A172 (cell line): ENCODE results near the gene KAZALD1. TPM values are rescaled to one million over a fixed set of nuclear protein-coding genes. Genes with fewer than 3 reads are reported as not detected.
"Not testable (repeated sequence)": the region's sequence is repeated elsewhere in the genome, so short reads cannot be mapped to it uniquely, and the experiment has no call there.

Source experiments
- DNase-seq: peaks from one replicate; pipeline ENCODE4 v3.0.0-alpha.2; 2015; ENCODE audit warnings: low spot score
- total RNA-seq: library from RNA; depleted of rRNA; stranded (reverse); fragments of >200 nt; shearing (Covaris generic); gene quantifications from 2 replicates; pipeline ENCODE4 v1.2.3, GENCODE V29; 2014

The KAZALD1 gene
- total RNA-seq, 1 experiment from 2014 or later = 25.0 TPM

DNA sequence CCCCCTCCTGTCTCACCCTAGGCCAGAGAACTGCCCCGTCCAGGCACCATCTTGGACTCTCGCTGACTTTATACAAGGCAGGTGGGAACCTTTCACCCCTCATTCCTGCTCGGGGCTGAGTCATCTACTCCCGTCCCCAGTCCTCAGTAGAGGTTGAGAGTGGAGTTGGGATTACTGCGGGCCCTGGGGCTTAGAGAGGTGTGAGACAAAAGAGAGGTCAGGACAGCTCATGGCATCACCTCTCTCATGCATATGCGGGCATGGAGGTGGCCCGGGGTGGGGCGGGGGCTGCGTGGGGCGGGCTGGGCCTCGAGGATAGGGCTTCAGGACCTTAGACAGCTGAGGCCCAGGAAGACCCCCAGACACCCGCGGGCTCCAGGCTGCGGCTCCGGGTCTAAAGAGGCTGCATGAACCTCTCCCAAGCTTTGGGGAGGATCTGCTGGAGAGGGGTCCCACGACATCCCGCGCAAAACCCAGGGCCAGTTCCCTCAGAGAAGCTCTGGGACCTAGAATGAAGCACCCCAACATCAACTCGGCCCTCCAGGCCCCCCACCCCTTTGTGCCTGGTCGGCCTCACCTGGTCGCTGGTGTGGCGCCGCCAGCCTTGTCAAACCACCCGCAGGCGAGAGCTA is 31.2 kb upstream of the KAZALD1 start:
- DNase-seq = no peak

DNA sequence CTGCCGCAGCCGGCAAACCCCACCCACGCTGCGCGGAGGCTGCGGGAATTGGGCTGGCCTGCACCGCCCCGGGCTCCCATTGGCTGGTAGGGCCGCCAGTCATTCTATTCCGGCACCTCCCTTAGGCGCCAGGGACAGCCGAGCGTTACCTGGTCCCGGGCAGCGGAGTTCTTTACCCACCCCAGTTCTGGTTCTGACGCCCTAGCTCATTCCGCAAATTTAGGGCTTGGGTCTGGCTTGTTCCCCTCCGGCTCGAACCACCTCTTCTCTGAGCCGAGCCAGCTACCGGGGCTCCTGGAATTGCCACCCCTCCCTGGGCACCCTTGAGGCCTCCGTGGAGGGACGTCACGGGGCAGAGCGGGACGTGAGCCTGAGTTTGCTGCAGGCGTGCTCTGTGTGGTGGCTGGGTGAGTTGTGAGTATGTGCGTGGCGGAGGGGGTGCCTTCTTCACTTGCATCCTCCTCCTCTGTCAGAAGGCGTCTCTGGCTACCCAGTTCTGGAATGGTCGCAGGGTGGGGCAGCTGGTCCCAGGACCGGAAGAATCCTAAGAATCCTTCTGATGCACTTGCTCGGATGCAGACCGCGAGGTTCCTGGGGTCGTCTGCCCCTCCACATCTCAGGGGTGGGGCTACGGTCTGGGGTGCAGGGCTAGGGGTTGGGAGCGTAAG is 30.5 kb upstream of the KAZALD1 start, which contains the start of the genes PDZD7 and SFXN3:
Gene PDZD7 (minus strand): TSS at position 2 of the 668 bp plus-strand sequence. CDS start 910 bp downstream, outside the sequence.
Gene SFXN3 (plus strand): TSS at position 107 of the 668 bp plus-strand sequence. CDS start 3,461 bp downstream, outside the sequence.
- peak; percentile 88 for DNase-seq

DNA sequence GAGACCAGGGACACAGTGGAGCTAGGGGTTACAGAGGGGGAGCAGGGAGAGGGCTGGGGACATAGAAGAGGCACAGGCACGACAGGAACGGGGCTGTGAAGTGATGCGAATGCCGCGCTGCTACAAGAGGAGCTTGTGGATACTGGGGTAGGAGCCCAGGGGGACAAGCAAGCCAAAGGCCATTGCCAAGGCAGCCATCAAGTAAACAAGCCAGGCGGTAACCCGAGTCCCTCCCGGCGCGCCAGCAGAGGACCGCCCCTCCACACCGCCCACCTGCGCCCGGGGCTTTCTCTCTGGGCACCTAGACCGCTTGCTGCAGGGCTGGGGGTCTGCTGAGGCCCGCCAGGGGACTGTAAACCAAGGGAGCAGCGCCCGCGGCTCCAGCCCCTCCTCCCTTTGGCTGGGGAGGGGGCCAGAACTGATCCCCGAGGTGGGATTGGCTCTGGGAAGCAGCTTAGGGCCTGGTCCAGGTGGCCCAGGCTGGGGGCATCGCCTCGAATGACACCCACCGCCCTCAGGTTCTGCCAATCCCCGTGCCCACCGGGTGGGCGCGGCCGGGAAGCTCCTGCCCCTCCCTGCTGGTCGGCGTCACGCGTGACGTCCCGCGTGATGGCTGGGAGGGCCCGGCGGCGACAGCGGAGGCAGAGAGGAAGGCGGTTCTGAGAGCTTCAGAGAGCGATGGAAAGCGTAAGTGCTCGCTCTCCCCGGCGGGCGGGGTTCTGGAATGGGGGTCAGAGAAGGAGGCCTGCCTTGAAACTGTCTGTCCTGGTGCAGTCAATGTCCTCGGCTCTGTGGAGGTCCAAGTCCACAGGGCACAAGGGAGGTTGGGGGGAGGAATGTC is 29.8 kb upstream of the KAZALD1 start:
- peak; percentile 65 for DNase-seq

DNA sequence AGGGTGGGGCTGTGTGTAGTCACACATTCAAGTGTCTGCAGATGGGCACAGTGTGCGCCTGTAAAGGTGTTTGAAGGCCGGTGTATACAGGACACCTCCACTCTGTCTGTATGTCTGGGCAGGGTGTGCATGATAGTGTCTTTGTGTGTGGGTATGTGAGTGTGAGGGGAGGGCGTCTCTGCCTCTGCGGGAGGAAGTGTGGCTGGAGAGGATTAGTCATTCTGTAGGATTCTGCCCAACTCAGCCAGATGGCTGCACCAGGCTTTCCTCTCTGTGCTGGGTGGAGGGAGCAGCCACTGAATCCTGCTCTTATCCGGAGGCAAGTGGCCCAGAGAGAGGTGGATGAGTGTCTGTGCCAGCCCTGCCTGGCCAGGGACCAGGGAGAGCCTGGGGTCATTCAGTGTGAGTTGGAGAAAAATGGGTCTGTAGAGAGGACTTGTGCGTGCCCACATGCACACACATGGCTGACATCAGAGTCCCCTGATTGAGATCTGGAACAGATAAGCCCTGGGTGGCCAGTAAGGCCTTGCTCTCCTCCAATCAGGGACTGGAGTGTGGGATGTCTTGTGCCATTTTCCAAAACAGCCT is 29.1 kb upstream of the KAZALD1 start:
- DNase-seq = peak; percentile 95

DNA sequence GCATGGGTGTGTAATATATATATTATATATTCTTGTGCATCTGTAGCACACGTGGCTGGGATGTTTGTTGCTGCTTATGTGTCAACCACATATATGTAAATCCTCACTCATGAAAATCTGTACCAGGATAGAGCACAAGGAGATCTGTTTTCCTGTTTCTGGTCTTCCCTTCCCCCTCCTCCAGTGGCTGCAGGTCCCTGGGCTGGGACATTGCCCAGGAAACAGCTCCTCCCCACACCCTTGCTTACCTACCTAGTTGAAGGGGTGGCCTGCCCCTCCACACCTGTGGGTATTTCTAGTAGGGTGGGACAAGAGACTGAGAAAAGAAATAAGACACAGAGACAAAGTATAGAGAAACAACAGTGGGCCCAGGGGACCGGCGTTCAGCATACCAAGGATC is 28.5 kb upstream of the KAZALD1 start:
- no peak for DNase-seq

DNA sequence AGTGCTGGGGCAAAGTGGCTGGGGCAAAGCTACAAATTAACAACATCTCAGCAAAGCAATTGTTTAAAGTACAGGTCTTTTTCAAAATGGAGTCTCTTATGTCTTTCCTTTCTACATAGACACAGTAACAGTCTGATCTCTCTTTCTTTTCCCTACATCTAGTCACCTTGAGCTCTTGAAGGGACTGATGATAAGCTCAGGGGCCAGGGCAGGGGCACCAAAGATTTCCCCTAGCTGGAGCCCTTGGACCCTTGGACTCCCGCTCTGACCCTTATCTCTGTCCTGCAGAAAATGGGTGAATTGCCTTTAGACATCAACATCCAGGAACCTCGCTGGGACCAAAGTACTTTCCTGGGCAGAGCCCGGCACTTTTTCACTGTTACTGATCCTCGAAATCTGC is 27.4 kb upstream of the KAZALD1 start:
- DNase-seq = not testable (repeated sequence)

DNA sequence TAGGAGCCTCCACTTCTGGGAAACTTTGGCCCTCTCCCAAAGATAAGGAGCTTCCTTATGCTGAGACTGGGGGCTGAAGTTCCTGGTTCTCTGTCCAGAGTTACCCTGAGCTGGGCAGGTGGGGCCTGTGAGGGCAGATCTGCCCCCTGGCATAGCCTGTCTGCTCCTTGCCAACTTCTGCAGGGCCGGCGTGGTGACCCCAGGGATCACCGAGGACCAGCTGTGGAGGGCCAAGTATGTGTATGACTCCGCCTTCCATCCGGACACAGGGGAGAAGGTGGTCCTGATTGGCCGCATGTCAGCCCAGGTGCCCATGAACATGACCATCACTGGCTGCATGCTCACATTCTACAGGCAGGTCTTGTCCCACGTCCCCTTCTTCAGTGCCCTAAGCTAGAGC is 26.5 kb upstream of the KAZALD1 start:
- no peak for DNase-seq

DNA sequence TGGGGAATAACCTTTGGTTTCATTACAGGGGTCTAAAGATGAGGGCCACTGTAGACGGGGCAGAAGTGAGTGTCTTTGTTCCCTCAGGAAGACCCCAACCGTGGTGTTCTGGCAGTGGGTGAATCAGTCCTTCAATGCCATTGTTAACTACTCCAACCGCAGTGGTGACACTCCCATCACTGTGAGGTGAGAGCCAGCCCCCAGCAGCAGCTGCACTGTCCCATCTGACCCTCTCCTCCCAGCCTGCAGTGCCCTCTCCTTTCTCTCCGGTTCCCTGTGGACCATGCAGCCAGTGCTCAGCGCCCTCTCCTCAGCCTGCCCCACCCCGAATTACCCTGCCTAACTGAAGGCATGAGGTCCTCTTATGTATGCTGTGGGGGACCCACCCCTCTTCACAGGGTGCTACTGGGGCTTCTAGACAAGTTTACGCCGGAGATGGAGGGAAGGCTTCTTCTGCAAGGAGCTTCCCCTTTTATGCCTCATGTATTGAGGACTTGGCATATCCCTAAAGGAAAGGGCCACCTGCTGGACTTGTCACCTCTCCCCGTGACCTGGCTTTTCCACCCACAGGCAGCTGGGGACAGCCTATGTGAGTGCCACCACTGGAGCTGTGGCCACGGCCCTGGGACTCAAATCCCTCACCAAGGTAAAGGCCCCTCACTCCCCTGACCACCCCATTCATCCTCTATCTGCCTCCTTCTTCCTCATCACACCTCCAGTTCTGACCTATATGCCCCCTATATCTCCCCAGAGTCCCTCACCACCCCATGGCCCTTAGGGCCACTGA is 25.7 kb upstream of the KAZALD1 start:
- DNase-seq = no peak

DNA sequence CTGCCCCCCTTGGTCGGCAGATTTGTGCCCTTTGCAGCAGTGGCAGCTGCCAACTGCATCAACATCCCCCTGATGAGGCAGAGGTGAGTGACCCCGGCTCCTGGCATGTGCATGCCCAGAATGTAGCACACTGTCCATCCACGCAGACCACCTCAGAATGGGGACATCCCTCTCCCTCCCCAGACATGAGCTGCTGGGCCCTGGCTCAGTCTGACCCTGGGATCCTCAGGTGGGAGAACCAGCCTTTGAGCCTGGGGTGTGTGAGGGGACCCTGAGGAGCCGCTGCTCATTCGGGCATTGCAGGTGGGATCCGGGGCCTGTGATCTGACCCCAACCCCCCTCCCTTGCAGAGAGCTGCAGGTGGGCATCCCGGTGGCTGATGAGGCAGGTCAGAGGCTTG is 25.1 kb upstream of the KAZALD1 start:
- no peak for DNase-seq

DNA sequence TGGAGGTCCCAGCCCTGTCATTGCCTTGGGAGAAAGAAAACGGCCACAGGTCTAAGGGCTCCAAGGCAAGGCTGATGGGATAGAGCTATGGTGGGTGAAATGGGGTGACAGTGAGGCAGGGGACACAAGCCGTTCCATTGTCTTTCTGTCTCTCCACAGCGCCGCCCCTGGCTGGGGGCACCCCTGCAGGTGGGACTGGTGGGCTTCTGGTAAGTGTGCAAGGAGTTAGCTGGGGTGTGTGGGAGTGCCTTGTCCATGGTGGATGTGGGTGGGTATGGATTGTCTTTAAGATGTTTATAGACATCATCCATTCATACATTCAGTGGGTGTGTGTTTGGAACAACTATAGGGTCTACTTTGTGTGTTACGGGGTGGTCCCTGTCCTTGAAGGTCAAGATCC is 23.3 kb upstream of the KAZALD1 start:
- DNase-seq = no peak

DNA sequence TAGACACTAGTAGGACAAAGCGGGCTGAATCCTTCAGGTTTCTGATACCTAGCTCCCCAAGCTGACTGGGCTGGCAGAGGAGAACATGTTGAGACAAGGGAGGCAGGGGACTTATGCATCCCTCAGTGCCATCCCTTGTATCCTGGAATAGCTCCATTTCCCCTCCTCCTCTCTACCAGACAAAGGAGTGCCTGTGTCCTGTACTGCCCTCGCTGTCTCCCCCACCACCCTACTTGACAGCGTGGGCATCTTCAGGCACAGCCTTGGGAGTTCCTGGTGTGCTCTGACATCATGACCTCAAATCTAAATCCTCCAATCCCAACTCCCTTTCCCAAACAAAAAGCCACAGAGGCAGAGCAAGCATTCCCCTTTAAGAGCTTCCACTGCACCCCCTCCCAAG is 21.7 kb upstream of the KAZALD1 start:
- DNase-seq = no peak

DNA sequence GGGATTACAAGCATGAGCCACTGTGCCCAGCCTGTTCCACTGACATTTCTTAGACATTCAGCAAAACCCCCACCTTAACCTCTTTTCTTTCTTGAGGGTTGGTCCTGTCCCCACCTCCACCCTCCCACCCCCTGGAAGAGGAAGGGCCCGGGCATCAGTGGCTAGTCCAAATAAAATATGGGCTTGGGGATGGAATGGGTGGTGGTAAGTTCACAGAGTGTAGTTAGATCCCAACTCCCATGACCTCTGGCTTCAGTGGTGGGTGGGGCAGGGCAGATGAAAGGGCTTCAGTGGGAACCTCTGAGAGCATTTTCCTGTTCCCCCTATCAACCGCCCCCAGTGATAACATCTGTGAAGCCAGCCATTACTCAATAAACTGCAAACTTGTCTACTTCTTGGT is 20.9 kb upstream of the KAZALD1 start:
- DNase-seq = no peak

DNA sequence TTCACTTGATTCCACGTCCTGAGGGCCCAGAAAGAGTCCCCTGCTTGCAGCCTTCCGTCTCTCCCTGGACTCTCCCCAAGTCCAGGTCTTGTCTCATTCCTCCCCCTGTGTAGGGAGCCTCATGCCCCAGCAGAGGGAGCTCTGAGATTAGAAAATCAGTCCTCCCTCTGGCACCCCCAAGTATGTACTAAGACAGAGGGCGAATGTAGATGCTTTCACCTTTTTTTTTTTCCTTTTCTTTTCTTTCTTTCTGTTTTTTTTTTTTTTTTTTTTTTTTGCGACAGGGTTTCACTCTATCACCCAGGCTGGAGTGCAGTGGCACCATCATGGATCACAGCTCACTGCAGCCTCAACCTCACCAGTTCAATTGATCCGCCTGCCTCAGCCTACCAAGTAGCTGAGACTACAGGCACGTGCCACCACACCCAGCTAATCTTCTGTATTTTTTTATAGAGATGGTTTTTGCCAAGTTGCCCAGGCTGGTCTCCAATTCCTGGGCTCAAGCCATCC is 20.5 kb upstream of the KAZALD1 start:
- peak; percentile 87 for DNase-seq

DNA sequence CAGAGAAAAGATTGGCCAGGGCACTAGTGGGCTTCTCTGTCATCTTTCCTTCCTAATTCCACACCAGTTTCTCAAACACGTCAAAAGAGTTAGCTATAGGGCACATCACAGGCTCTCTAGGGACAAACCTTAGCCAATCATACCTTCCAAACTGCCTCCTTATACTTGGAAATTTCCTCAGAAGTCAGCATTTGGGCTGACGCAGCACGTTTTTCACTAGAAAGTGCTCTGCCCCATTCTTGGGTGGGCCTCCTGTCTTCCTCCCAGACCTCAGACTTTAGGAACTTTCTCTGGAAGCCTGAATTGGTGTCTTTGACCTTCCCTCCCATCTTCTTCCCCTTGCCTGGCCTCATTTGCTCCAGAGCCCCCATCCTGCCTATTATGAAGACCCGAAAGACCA is 19.7 kb upstream of the KAZALD1 start:
- DNase-seq = no peak

DNA sequence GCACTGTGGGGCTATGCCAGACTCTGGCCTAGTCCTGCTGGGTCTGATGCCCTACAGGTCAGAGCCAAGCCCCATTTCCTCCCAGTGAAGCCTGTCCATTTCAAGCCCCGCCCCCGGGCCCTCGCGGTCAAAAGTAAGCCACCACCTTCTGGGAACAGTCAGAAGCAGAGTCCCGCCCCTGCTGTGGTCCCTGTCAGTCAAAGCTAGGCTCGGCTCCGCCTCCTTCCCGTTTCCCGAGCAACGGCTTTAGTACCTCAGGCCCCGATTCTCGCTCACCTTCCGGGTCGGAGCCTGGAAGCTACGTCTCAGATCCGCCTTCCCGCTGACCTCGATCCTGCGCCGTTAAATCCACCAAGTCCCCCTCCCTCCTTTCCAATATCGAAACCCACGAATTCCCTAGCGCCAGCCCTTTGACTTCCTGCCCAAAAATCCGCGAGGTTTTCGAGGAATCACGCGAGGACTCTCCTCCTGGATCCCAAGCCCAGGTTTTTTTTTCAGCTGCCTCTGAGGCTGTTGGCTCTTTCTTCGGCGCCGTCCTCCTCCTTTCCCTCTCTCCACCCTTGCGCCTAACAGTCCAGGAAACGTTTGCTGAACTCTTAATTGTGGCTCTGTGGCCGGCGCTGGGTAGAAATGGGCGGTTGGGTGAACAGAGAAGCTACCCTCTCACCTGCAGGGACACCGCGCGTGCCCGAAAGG is 19.0 kb upstream of the KAZALD1 start:
- DNase-seq = peak; percentile 98

DNA sequence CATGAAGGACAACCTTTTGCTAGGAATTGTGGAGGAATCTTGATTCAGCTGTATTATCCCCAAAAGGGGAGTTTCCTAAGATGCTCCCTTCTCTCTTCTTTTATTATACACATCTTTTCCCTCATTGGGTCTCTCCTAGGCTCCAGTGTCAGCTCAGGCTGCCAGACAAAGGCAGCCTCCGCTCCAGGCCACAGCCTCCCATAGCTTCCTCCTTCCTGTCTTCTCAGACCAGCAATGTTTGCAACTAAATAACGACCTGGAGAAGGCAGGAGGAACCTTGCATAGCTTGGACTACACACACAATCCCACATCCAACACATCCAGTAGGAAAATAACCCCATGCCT is 18.5 kb upstream of the KAZALD1 start:
- DNase-seq = no peak

DNA sequence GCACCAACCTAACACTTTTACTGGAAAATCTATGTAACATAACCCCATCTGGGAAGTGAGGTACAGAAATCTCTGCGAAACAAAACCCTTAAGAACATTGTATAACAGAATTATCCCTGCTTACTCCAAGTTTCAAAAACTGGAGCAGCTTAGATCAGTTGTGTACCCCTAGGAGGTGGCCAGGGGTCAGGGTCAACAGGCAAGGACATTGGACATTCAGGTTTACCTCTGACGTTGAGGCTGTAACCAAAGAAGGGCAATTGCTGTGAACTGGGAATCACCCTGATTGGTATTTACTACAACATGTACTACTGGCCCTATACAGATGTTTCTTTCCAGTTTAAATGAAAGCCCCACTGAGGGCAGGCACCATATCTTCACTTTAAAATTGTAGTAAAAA is 17.7 kb upstream of the KAZALD1 start:
- DNase-seq = no peak

DNA sequence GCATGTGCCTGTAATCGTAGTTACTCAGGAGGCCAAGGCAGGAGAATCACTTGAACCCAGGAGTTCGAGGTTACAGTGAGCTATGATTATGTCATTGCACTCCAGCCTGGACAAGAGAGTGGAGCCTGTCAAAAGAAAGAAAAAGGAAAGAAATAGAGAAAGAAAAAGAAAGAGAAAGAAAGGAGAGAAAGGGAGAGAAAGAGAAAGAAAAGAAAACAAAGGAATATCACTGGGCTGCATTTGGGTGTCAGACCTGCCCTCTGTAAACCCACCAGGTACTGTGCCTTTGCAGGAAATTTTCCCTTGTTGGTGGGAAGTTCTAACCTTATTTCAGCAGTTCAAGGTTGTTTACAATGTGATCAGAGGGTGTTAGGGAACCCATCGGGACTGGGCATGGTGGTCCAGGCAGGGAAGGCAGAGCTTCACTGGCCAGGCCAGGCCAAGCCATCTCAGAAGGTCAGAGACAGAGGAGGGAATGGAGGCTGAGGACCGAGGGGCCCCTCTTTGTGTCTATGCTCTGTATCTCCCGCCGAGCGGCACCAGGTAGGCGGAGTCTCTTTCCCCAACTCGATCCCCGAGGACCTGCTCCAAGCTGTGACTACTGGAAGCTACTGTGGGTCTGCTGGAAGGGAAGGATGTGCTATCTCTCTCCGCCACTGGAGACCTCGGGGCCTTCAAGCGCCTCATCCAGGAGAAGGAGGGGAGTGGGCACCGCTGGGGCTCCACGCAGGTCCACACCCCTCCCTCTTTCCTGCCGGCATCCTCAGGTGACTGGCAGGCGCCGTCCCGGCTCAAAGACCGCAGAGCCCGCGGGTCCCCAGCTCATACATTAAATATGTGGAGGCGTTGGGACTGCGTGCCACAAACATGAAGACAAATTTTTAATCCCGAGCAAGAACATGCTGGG is 15.2 kb upstream of the KAZALD1 start:
- no peak for DNase-seq

DNA sequence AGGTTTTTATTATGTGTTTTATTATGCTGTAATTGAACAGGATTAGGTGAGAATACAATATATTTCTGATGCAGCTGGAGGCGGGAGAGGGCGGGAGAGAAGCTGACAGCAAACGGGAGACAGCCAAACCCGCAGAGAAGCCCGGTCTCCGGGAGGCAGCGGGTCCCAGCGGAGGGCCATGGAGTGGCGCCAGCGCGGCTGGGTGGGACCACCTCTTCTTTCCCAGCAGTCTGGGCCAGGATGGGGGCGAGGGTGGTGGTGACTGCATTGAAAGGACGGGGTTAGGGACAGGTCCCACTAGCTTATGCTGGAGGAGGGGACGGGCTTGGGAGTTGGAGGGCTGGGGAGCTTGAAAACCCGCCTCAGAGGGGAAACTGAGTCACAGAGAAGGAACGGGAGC is 14.5 kb upstream of the KAZALD1 start:
- DNase-seq = no peak
